SKM-1 treated with dmso at 0.1 percent for 144 hours (cell line): ENCODE results near the gene MEA1.
A peak's percentile ranks its signal among the peaks of the same experiment; 100 is the strongest.
"Not testable (repeated sequence)": the region's sequence is repeated elsewhere in the genome, so short reads cannot be mapped to it uniquely, and the experiment has no call there.

ENCODE experiments used
- DNase-seq: peaks from one replicate; lab custom pipeline; 2025; ENCODE audit not compliant: unreplicated experiment; lab: John Stamatoyannopoulos, UW

MEA1 gene

GRCh38 chr6:43013843-43014433 lies at the start of gene MEA1, which contains the start of gene KLHDC3:
MEA1 (minus strand) TSS chr6:43013946; CDS start chr6:43013813, 133 bp downstream.
KLHDC3 (plus strand) TSS chr6:43014249; CDS start chr6:43017193, 2,944 bp downstream.
- peak; percentile 100 for DNase-seq

GRCh38 chr6:43062818-43063217 lies 49.1 kb upstream of the MEA1 start:
- DNase-seq = no peak

- DNase-seq = no peak
Measured at GRCh38 chr6:43061861-43062260, 48.1 kb upstream of the MEA1 start.

- no peak for DNase-seq
Measured at GRCh38 chr6:43060755-43061633, 47.2 kb upstream of the MEA1 start.

GRCh38 chr6:43060034-43060754 lies 46.4 kb upstream of the MEA1 start:
- no peak for DNase-seq

- DNase-seq = peak; percentile 98
Measured at GRCh38 chr6:43059168-43060033, 45.7 kb upstream of the MEA1 start, which contains the start of the genes KLC4 and MRPL2. KLC4 (plus strand) TSS chr6:43059631; CDS start chr6:43061336, 1,705 bp downstream. MRPL2 (minus strand) TSS chr6:43059434; CDS start chr6:43059381, 53 bp downstream.

GRCh38 chr6:43058531-43058930 lies 44.8 kb upstream of the MEA1 start:
- no peak for DNase-seq

- no peak for DNase-seq
Measured at GRCh38 chr6:43055966-43056365, 42.2 kb upstream of the MEA1 start.

GRCh38 chr6:43054206-43054943 lies 40.6 kb upstream of the MEA1 start:
- no peak for DNase-seq

GRCh38 chr6:43053545-43054205 lies 39.9 kb upstream of the MEA1 start, which contains the start of gene CUL7:
CUL7 (minus strand) TSS chr6:43053851; CDS start chr6:43052788, 1,063 bp downstream.
- DNase-seq = peak; percentile 94

GRCh38 chr6:43052842-43053544 lies 39.2 kb upstream of the MEA1 start:
- DNase-seq = no peak

GRCh38 chr6:43052225-43052841 lies 38.6 kb upstream of the MEA1 start:
- no peak for DNase-seq

GRCh38 chr6:43050981-43051380 lies 37.2 kb upstream of the MEA1 start:
- DNase-seq = no peak

- DNase-seq = no peak
Measured at GRCh38 chr6:43047998-43048397, 34.3 kb upstream of the MEA1 start.

- no peak for DNase-seq
Measured at GRCh38 chr6:43045371-43045930, 31.7 kb upstream of the MEA1 start.

- DNase-seq = no peak
Measured at GRCh38 chr6:43043310-43043709, 29.6 kb upstream of the MEA1 start.

- not testable (repeated sequence) for DNase-seq
Measured at GRCh38 chr6:43041475-43041874, 27.7 kb upstream of the MEA1 start.
